MM.1S (cell line): Measurements from ENCODE around the gene LYSMD2.

Source experiments
- CTCF ChIP-seq: fragments of 300-600 bp; sonication (generic); IDR thresholded peaks from 2 replicates; pipeline ENCODE4 v1.5.1; 2016; ENCODE audit warnings: antibody characterized with exemption, low read length, mixed read lengths
- EZH2 ChIP-seq: fragments of 300-600 bp; sonication (generic); optimal IDR thresholded peaks from 2 replicates; pipeline ENCODE3; 2017; ENCODE audit warnings: low read depth, mild to moderate bottlenecking, antibody characterized with exemption, low read length, mixed read lengths
- EZH2phosphoT487 ChIP-seq: fragments of 300-600 bp; sonication (generic); IDR thresholded peaks from 2 replicates; pipeline ENCODE4 v1.6.1; 2018; ENCODE audit warnings: antibody characterized with exemption, low read length

GRCh38 chr15:51757450-51757849, 20.0 kb upstream of the LYSMD2 start:
- TF ChIP-seq CTCF (no peak), EZH2 (no peak), EZH2phosphoT487 (no peak)
